Gastrocnemius medialis (tissue), 4 donors: ENCODE results near the gene ARHGAP6. TPM values are rescaled to one million over a fixed set of nuclear protein-coding genes. Genes with fewer than 3 reads are reported as not detected.

ENCODE experiments used
- ATAC-seq, 2 donors: fragments of 150-250 bp; one replicate each; pipeline ENCODE4 v1.9.1; 2016
- DNase-seq, 2 donors: peaks; one replicate each; pipeline ENCODE4 v3.0.0-alpha.2; 2019
- H3K27ac ChIP-seq, 4 donors: fragments of 200-600 bp; sonication (generic); 1 replicate in 1 of 4; 2 replicates in 3 of 4; pipeline ENCODE4 v1.5.1; 2016 to 2018; ENCODE audit warnings: mild to moderate bottlenecking in 2 of 4, moderate library complexity in 1 of 4
- H3K27me3 ChIP-seq, 3 donors: fragments of 200-600 bp; sonication (generic) in 2 of 3; 1 replicate in 1 of 3; 2 replicates in 2 of 3; pipeline versions ENCODE4 v1.5.1 to v1.6.0; 2016 to 2019; ENCODE audit warnings: mild to moderate bottlenecking in 1 of 3, moderate library complexity in 1 of 3
- H3K36me3 ChIP-seq, 2 donors: fragments of 200-600 bp; sonication (generic) in 1 of 2; one replicate each; pipeline ENCODE4 v1.5.1; 2017 to 2018
- H3K4me1 ChIP-seq, 2 donors: fragments of 200-600 bp; sonication (generic) in 1 of 2; one replicate each; pipeline ENCODE4 v1.5.1; 2016 to 2017; ENCODE audit warnings: mild to moderate bottlenecking in 2 of 2
- H3K4me3 ChIP-seq, 4 donors: fragments of 200-600 bp; sonication (generic) in 3 of 4; 1 replicate in 1 of 4; 2 replicates in 3 of 4; pipeline ENCODE4 v1.5.1; 2016 to 2019; ENCODE audit warnings: mild to moderate bottlenecking in 2 of 4
- H3K9me3 ChIP-seq, 3 donors: fragments of 200-600 bp; sonication (generic) in 2 of 3; 1 replicate in 1 of 3; 2 replicates in 2 of 3; pipeline ENCODE4 v1.5.1; 2016 to 2019
- POLR2A ChIP-seq, 2 donors: fragments of 450-650 bp; IDR thresholded peaks; one replicate each; pipeline ENCODE4 v1.6.1; 2017; ENCODE audit warnings: antibody characterized with exemption in 2 of 2, mild to moderate bottlenecking in 2 of 2, moderate library complexity in 2 of 2
- in situ Hi-C, 4 donors: fragments of 200-750 bp; cut with MboI; loops; one replicate each; pipeline versions ENCODE4 v1.15.0 to v1.8.0; 2017; ENCODE audit warnings: low sequenced_read_pairs in 4 of 4
- intact Hi-C: fragments of 100-400 bp; cut with DNase I; formaldehyde crosslinking; loops from one replicate; pipeline ENCODE4 v1.15.1; 2023; ENCODE audit warnings: low total_unique reads
- total RNA-seq, 4 donors: library from RNA; depleted of rRNA; stranded (reverse); fragments of >200 nt; gene quantifications; one replicate each; pipeline versions ENCODE4 v1.1.0 to v1.2.3, GENCODE V29; 2016
- TF ChIP-seq, protein P1 (sequence below), 5 experiments: fragments of 450-650 bp in 3 of 5; fragments of 200-600 bp in 2 of 5; sonication (generic) in 2 of 5; IDR thresholded peaks in 4 of 5; conservative IDR thresholded peaks in 1 of 5; 1 replicate in 4 of 5; 2 replicates in 1 of 5; pipeline ENCODE4 v1.5.1; 2016 to 2019; ENCODE audit warnings: antibody characterized with exemption in 5 of 5, mild to moderate bottlenecking in 3 of 5, moderate library complexity in 3 of 5

ARHGAP6 gene
- total RNA-seq, 4 donors from 2014 or later = 10.7 to 18.0 (median 14.9) TPM

DNA sequence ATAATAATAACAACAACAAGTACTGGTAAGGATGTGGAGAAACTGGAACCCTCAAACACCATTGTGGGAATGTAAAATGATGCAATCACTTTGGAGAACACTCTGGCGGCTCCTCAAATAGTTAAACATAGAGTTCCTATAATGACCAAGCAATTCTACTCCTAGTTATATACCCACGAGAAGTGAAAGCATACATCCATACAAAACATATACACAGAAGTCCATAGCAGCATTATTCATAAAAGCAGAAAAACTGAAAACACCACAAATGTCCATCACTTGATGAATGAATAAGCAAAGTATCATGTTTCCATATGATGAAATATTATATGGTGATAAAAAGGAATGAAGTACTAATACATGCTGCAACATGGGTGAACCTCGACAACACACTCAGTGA is 255.8 kb downstream of the ARHGAP6 start:
- H3K27ac ChIP-seq = no peak overlapping the region
- H3K4me3 ChIP-seq = no peak overlapping the region
- in situ Hi-C loops = no loop called here
- no peaks in the 10 kb centered on the region for H3K9me3 ChIP-seq
- no peaks in the 10 kb centered on the region for H3K27me3 ChIP-seq
- H3K36me3 ChIP-seq = no peaks in the 10 kb centered on the region
- no peaks in the 10 kb centered on the region for H3K4me1 ChIP-seq
- DNase-seq (no peak), ATAC-seq (no peak)
- TF ChIP-seq, protein P1, sequence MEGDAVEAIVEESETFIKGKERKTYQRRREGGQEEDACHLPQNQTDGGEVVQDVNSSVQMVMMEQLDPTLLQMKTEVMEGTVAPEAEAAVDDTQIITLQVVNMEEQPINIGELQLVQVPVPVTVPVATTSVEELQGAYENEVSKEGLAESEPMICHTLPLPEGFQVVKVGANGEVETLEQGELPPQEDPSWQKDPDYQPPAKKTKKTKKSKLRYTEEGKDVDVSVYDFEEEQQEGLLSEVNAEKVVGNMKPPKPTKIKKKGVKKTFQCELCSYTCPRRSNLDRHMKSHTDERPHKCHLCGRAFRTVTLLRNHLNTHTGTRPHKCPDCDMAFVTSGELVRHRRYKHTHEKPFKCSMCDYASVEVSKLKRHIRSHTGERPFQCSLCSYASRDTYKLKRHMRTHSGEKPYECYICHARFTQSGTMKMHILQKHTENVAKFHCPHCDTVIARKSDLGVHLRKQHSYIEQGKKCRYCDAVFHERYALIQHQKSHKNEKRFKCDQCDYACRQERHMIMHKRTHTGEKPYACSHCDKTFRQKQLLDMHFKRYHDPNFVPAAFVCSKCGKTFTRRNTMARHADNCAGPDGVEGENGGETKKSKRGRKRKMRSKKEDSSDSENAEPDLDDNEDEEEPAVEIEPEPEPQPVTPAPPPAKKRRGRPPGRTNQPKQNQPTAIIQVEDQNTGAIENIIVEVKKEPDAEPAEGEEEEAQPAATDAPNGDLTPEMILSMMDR (IDR thresholded peaks at IDR 0.05 in 4 of 5, conservative IDR thresholded peaks at IDR 0.05 in 1 of 5) = no peak
- TF ChIP-seq POLR2A (IDR thresholded peaks at IDR 0.05) = no peak
- intact Hi-C loops = no loop called here

DNA sequence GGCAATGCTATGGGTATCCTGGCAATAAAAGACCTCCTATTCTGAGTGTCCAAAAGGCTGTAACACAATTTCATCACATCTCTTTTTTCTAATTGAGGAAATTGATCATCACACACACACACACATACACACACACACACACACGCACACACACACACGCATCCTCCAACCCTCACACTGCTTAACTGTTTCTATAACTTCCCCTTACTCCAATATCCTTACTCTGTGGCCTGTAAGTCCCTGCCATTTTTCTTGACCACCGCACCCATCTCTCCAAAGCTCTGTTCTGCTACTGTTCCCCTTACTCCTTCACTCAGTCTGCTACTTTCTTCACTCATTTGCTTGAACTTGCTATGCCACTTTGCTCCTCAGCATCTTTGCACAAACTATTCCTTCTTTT is 256.9 kb downstream of the ARHGAP6 start:
- Histone ChIP-seq H3K27me3 (no peaks in the 10 kb centered on the region), H3K9me3 (no peaks in the 10 kb centered on the region), H3K27ac (no peak overlapping the region), H3K4me1 (no peaks in the 10 kb centered on the region), H3K4me3 (no peak overlapping the region), H3K36me3 (no peaks in the 10 kb centered on the region)
- TF ChIP-seq, protein P1 (IDR thresholded peaks at IDR 0.05 in 4 of 5, conservative IDR thresholded peaks at IDR 0.05 in 1 of 5) = no peak
- no peak for TF ChIP-seq POLR2A (IDR thresholded peaks at IDR 0.05)
- DNase-seq (no peak), ATAC-seq (no peak)
- intact Hi-C loops = no loop called here
- in situ Hi-C loops = no loop called here

GRCh38 chrX:11408109-11408405 is 257.7 kb downstream of the ARHGAP6 start:
- Histone ChIP-seq H3K4me3 (no peak overlapping the region), H3K27me3 (no peaks in the 10 kb centered on the region), H3K9me3 (no peaks in the 10 kb centered on the region), H3K27ac (no peak overlapping the region), H3K36me3 (no peaks in the 10 kb centered on the region), H3K4me1 (no peaks in the 10 kb centered on the region)
- in situ Hi-C loops (no loop called here), intact Hi-C loops (no loop called here)
- ATAC-seq (no peak), DNase-seq (no peak)
- TF ChIP-seq, protein P1 (IDR thresholded peaks at IDR 0.05 in 4 of 5, conservative IDR thresholded peaks at IDR 0.05 in 1 of 5) = no peak
- TF ChIP-seq POLR2A (IDR thresholded peaks at IDR 0.05) = no peak

GRCh38 chrX:11407331-11408108 is 258.2 kb downstream of the ARHGAP6 start:
- intact Hi-C loops (no loop called here), in situ Hi-C loops (no loop called here)
- Histone ChIP-seq H3K36me3 (no peaks in the 10 kb centered on the region), H3K9me3 (no peaks in the 10 kb centered on the region), H3K27me3 (no peaks in the 10 kb centered on the region), H3K27ac (no peak overlapping the region), H3K4me1 (no peaks in the 10 kb centered on the region), H3K4me3 (no peak overlapping the region)
- TF ChIP-seq, protein P1 (IDR thresholded peaks at IDR 0.05 in 4 of 5, conservative IDR thresholded peaks at IDR 0.05 in 1 of 5) = no peak
- TF ChIP-seq POLR2A (IDR thresholded peaks at IDR 0.05) = no peak
- no peak for ATAC-seq
- DNase-seq = no peak
